ENCODE results near the gene CHMP4A. TPM values are rescaled to one million over a fixed set of nuclear protein-coding genes. Genes with fewer than 3 reads are reported as not detected.
"Not testable (repeated sequence)": the region's sequence is repeated elsewhere in the genome, so short reads cannot be mapped to it uniquely, and the experiment has no call there.

CHMP4A gene
- total RNA-seq, 1 experiment from 2014 or later: 88.6 TPM

- no peak for TF ChIP-seq CTCF (IDR thresholded peaks at IDR 0.05; ENCODE audit: unreplicated experiment)
- Mint-ChIP-seq H3K4me1 (ENCODE audit: insufficient read depth, unreplicated experiment) (peaks cover 26% of the 10 kb centered on the region), H3K9me3 (ENCODE audit: unreplicated experiment) (no peaks in the 10 kb centered on the region), H3K27me3 (ENCODE audit: insufficient read depth, unreplicated experiment) (no peaks in the 10 kb centered on the region), H3K36me3 (ENCODE audit: insufficient read depth, unreplicated experiment) (peaks cover 50% of the 10 kb centered on the region), H3K27ac (ENCODE audit: low read depth, unreplicated experiment) (no peak overlapping the region), H3K4me3 (ENCODE audit: unreplicated experiment) (no peak overlapping the region)
- ChIA-PET POLR2A (interaction anchor here (0.6 to 1.6 kb wide), 5 partner anchors 9 to 71 kb away, joined by 3 to 5 read pairs (median 3); partner anchors contain the start of genes DHRS1, MDP1 and NOP9), CTCF (interaction anchor here (0.8 to 1.9 kb wide), 2 partner anchors 69 to 79 kb away, joined by 3 to 9 read pairs; partner anchors contain the start of gene CIDEB)
- DNase-seq (ENCODE audit: unreplicated experiment): no peak
- intact Hi-C loops (cut with micrococcal nuclease): no loop called here
- BruUV-seq (replicated peaks): no TSS peak
Observed at GRCh38 chr14:24228902-24229301, 15.6 kb upstream of the CHMP4A start.

- DNase-seq (ENCODE audit: unreplicated experiment): no peak
- ChIA-PET POLR2A (interaction anchor here (1.3 kb wide), 1 partner anchor 13 kb away, joined by 3 read pairs; the partner anchor contains the start of gene CHMP4A), CTCF (interaction anchor here (1.3 to 2.3 kb wide), 3 partner anchors 17 to 106 kb away, joined by 3 to 7 read pairs (median 4); partner anchors contain the start of gene CIDEB)
- Mint-ChIP-seq H3K9me3 (ENCODE audit: unreplicated experiment) (no peaks in the 10 kb centered on the region), H3K27me3 (ENCODE audit: insufficient read depth, unreplicated experiment) (no peaks in the 10 kb centered on the region), H3K4me3 (ENCODE audit: unreplicated experiment) (no peak overlapping the region), H3K27ac (ENCODE audit: low read depth, unreplicated experiment) (no peak overlapping the region), H3K36me3 (ENCODE audit: insufficient read depth, unreplicated experiment) (peaks cover 51% of the 10 kb centered on the region), H3K4me1 (ENCODE audit: insufficient read depth, unreplicated experiment) (peaks cover 20% of the 10 kb centered on the region)
- intact Hi-C loops (cut with micrococcal nuclease): no loop called here
- TF ChIP-seq CTCF (IDR thresholded peaks at IDR 0.05; ENCODE audit: unreplicated experiment): no peak
- no TSS peak for BruUV-seq (replicated peaks)
Observed at GRCh38 chr14:24226473-24226872, 13.2 kb upstream of the CHMP4A start.

GRCh38 chr14:24224618-24225071 is 11.4 kb upstream of the CHMP4A start:
- CTCF ChIA-PET: interaction anchor here (0.6 to 2.3 kb wide), 3 partner anchors 8 to 219 kb away, joined by 3 to 7 read pairs (median 4); partner anchors contain the start of gene CIDEB
- Mint-ChIP-seq H3K36me3 (ENCODE audit: insufficient read depth, unreplicated experiment) (peaks cover 44% of the 10 kb centered on the region), H3K27me3 (ENCODE audit: insufficient read depth, unreplicated experiment) (no peaks in the 10 kb centered on the region), H3K27ac (ENCODE audit: low read depth, unreplicated experiment) (peak overlapping the region; percentile 73), H3K4me3 (ENCODE audit: unreplicated experiment) (peak overlapping the region; percentile 43), H3K9me3 (ENCODE audit: unreplicated experiment) (no peaks in the 10 kb centered on the region), H3K4me1 (ENCODE audit: insufficient read depth, unreplicated experiment) (peaks cover 20% of the 10 kb centered on the region)
- intact Hi-C loops (cut with micrococcal nuclease): no loop called here
- peak; percentile 54 for DNase-seq (ENCODE audit: unreplicated experiment)
- no peak for TF ChIP-seq CTCF (IDR thresholded peaks at IDR 0.05; ENCODE audit: unreplicated experiment)
- no TSS peak for BruUV-seq (replicated peaks)
- POLR2A ChIA-PET: interaction anchor here (0.8 to 2.9 kb wide), 8 partner anchors 9 to 75 kb away, joined by 3 to 18 read pairs (median 4); partner anchors contain the start of genes CHMP4A, MDP1, NOP9 and TINF2

GRCh38 chr14:24222987-24223386 is 9.7 kb upstream of the CHMP4A start:
- POLR2A ChIA-PET: interaction anchor here (0.7 to 0.9 kb wide), 2 partner anchors 27 to 74 kb away, joined by 3 read pairs; no protein-coding TSS in a partner anchor
- CTCF ChIA-PET: interaction anchor here (1.7 kb wide), 1 partner anchor 74 kb away, joined by 9 read pairs; no protein-coding TSS in a partner anchor
- H3K27ac Mint-ChIP-seq (ENCODE audit: low read depth, unreplicated experiment); H3K9me3 Mint-ChIP-seq (ENCODE audit: unreplicated experiment); intact Hi-C loops (cut with micrococcal nuclease); H3K27me3 Mint-ChIP-seq (ENCODE audit: insufficient read depth, unreplicated experiment); H3K4me3 Mint-ChIP-seq (ENCODE audit: unreplicated experiment); BruUV-seq (replicated peaks); DNase-seq (ENCODE audit: unreplicated experiment): not testable (repeated sequence)
- H3K4me1 Mint-ChIP-seq (ENCODE audit: insufficient read depth, unreplicated experiment): peaks cover 20% of the 10 kb centered on the region
- H3K36me3 Mint-ChIP-seq (ENCODE audit: insufficient read depth, unreplicated experiment): peaks cover 35% of the 10 kb centered on the region
